ENCODE measurements around the gene APP.
"Not testable (repeated sequence)": the region's sequence is repeated elsewhere in the genome, so short reads cannot be mapped to it uniquely, and the experiment has no call there.

Gene APP

GRCh38 chr21:26023406-26023805, 147.2 kb downstream of the APP start:
- not testable (repeated sequence) for DNase-seq (ENCODE audit: low read depth, low spot score)

- DNase-seq (ENCODE audit: low read depth, low spot score) = not testable (repeated sequence)
Measured at GRCh38 chr21:26022598-26023337, 147.8 kb downstream of the APP start.

- no peak for DNase-seq (ENCODE audit: low read depth, low spot score)
Measured at GRCh38 chr21:26020510-26020909, 150.1 kb downstream of the APP start.

GRCh38 chr21:26020081-26020480, 150.5 kb downstream of the APP start:
- DNase-seq (ENCODE audit: low read depth, low spot score) = no peak

GRCh38 chr21:26019236-26019635, 151.3 kb downstream of the APP start:
- DNase-seq (ENCODE audit: low read depth, low spot score) = no peak

- no peak for DNase-seq (ENCODE audit: low read depth, low spot score)
Measured at GRCh38 chr21:26013970-26014369, 156.6 kb downstream of the APP start.

GRCh38 chr21:26012482-26012881, 158.1 kb downstream of the APP start:
- not testable (repeated sequence) for DNase-seq (ENCODE audit: low read depth, low spot score)

- no peak for DNase-seq (ENCODE audit: low read depth, low spot score)
Measured at GRCh38 chr21:26011292-26011940, 159.2 kb downstream of the APP start.

GRCh38 chr21:26007951-26008498, 162.5 kb downstream of the APP start:
- DNase-seq (ENCODE audit: low read depth, low spot score) = no peak

- DNase-seq (ENCODE audit: low read depth, low spot score) = no peak
Measured at GRCh38 chr21:26005464-26005863, 165.1 kb downstream of the APP start.

- DNase-seq (ENCODE audit: low read depth, low spot score) = no peak
Measured at GRCh38 chr21:26003404-26003803, 167.2 kb downstream of the APP start.

- no peak for DNase-seq (ENCODE audit: low read depth, low spot score)
Measured at GRCh38 chr21:26001356-26001755, 169.2 kb downstream of the APP start.

- DNase-seq (ENCODE audit: low read depth, low spot score) = no peak
Measured at GRCh38 chr21:25999921-26000582, 170.5 kb downstream of the APP start.

GRCh38 chr21:25997788-25998611, 172.6 kb downstream of the APP start:
- DNase-seq (ENCODE audit: low read depth, low spot score) = no peak

- no peak for DNase-seq (ENCODE audit: low read depth, low spot score)
Measured at GRCh38 chr21:25995278-25995677, 175.3 kb downstream of the APP start.

GRCh38 chr21:25994758-25995163, 175.8 kb downstream of the APP start:
- DNase-seq (ENCODE audit: low read depth, low spot score) = no peak

- no peak for DNase-seq (ENCODE audit: low read depth, low spot score)
Measured at GRCh38 chr21:25988738-25989137, 181.8 kb downstream of the APP start.

- no peak for DNase-seq (ENCODE audit: low read depth, low spot score)
Measured at GRCh38 chr21:25987531-25987930, 183.0 kb downstream of the APP start.

- no peak for DNase-seq (ENCODE audit: low read depth, low spot score)
Measured at GRCh38 chr21:25986928-25987327, 183.6 kb downstream of the APP start.

- DNase-seq (ENCODE audit: low read depth, low spot score) = no peak
Measured at GRCh38 chr21:25985990-25986389, 184.6 kb downstream of the APP start.

- DNase-seq (ENCODE audit: low read depth, low spot score) = no peak
Measured at GRCh38 chr21:25984538-25984937, 186.0 kb downstream of the APP start.

- no peak for DNase-seq (ENCODE audit: low read depth, low spot score)
Measured at GRCh38 chr21:25983745-25984144, 186.8 kb downstream of the APP start.

Measured in activated naive CD8-positive, alpha-beta T cell treated with anti-CD3 and anti-CD28 coated beads, Interleukin-2, amount 50 U/mL, for 16 hours (primary cell).